T-cell (primary cell): Measurements from ENCODE around the gene GLI2. TPM values are rescaled to one million over a fixed set of nuclear protein-coding genes. Genes with fewer than 3 reads are reported as not detected.

Experiments used
- ATAC-seq, 4 experiments: fragments of 200-7000 bp in 3 of 4; fragments of 150-1000 bp in 1 of 4; cut with Tn5 transposase; replicated peaks in 1 of 4; 1 replicate in 3 of 4; 2 replicates in 1 of 4; pipeline ENCODE4 v1.10.0; 2021; ENCODE audit warnings: moderate library complexity in 3 of 4, mild to moderate bottlenecking in 2 of 4, moderate number of reproducible peaks in 1 of 4
- CTCF ChIA-PET, 2 donors: fragments of 300-600 bp; sonication (Branson Sonifier 250); formaldehyde crosslinking; loops; one replicate each; lab custom pipeline; 2022; ENCODE audit warnings: antibody characterized with exemption in 2 of 2; lab: Charles Lee
- POLR2A ChIA-PET, 2 donors: fragments of 300-600 bp; sonication (Branson Sonifier 250); formaldehyde crosslinking; loops; one replicate each; lab custom pipeline; 2022; ENCODE audit warnings: antibody characterized with exemption in 2 of 2; lab: Charles Lee
- DNase-seq, 35 experiments: peaks; one replicate each; pipeline versions ENCODE4 v3.0.0 to v3.0.0-alpha.2; 2013 to 2023
- H3K27ac ChIP-seq: one replicate; pipeline ENCODE4 v1.5.1; 2013; ENCODE audit warnings: low read length
- H3K27me3 ChIP-seq, 2 experiments: replicated peaks in 1 of 2; 1 replicate in 1 of 2; 2 replicates in 1 of 2; pipeline versions ENCODE4 v1.6.1 to v1.7.0; 2013; ENCODE audit warnings: low read length in 1 of 2, mixed read lengths in 1 of 2; ENCODE audit not compliant: control insufficient read depth in 2 of 2, insufficient read depth in 2 of 2; ENCODE audit errors: extremely low read depth in 1 of 2
- H3K36me3 ChIP-seq, 2 donors: 1 replicate in 1 of 2; 2 replicates in 1 of 2; pipeline versions ENCODE4 v1.6.1 to v1.7.0; 2013; ENCODE audit warnings: low read length in 1 of 2; ENCODE audit not compliant: control insufficient read depth in 2 of 2, insufficient read depth in 1 of 2; ENCODE audit errors: extremely low read depth in 1 of 2
- H3K4me1 ChIP-seq, 2 experiments: 1 replicate in 1 of 2; 2 replicates in 1 of 2; pipeline versions ENCODE4 v1.6.1 to v1.7.0; 2013; ENCODE audit warnings: low read length in 2 of 2, mixed read lengths in 1 of 2; ENCODE audit not compliant: insufficient read depth in 2 of 2, control insufficient read depth in 1 of 2; ENCODE audit errors: extremely low read depth in 1 of 2
- H3K4me3 ChIP-seq, 2 donors: 1 replicate in 1 of 2; 2 replicates in 1 of 2; pipeline versions ENCODE4 v1.5.1 to v1.7.0; 2013; ENCODE audit warnings: mild to moderate bottlenecking in 2 of 2, low read length in 1 of 2, moderate library complexity in 1 of 2; ENCODE audit not compliant: control insufficient read depth in 1 of 2; ENCODE audit errors: extremely low read depth in 1 of 2
- H3K9me3 ChIP-seq: 2 replicates; pipeline ENCODE4 v1.7.0; 2013
- H3K27ac Mint-ChIP-seq, 2 donors: one replicate each; pipeline ENCODE4 v1.8.0; 2020 to 2021; ENCODE audit warnings: mild to moderate bottlenecking in 2 of 2, mixed read lengths in 2 of 2
- H3K27me3 Mint-ChIP-seq, 2 donors: one replicate each; pipeline ENCODE4 v1.8.0; 2021 to 2022; ENCODE audit warnings: mixed read lengths in 2 of 2
- H3K36me3 Mint-ChIP-seq: one replicate; pipeline ENCODE4 v1.8.0; 2021; ENCODE audit warnings: mixed read lengths
- H3K4me1 Mint-ChIP-seq, 3 donors: one replicate each; pipeline ENCODE4 v1.8.0; 2020 to 2022; ENCODE audit warnings: mixed read lengths in 3 of 3, mild to moderate bottlenecking in 1 of 3
- H3K4me3 Mint-ChIP-seq, 3 donors: one replicate each; pipeline ENCODE4 v1.8.0; 2020 to 2022; ENCODE audit warnings: mild to moderate bottlenecking in 3 of 3, mixed read lengths in 3 of 3, moderate library complexity in 3 of 3
- H3K9me3 Mint-ChIP-seq, 3 donors: one replicate each; pipeline ENCODE4 v1.8.0; 2020 to 2022; ENCODE audit warnings: mixed read lengths in 3 of 3
- WGBS: methylation state at CpG from one replicate; pipeline ENCODE4 v1.1.5; 2013; ENCODE audit warnings: missing lambda C conversion rate; ENCODE audit not compliant: insufficient coverage; 5-methylcytosine and 5-hydroxymethylcytosine counted together
- total RNA-seq, 35 experiments: library from RNA in 6 of 35; stranded (reverse) in 6 of 35; fragments of 120-200 nt in 1 of 35; gene quantifications; one replicate each; pipeline versions ENCODE4 v1.2.1 to v1.2.4 and lab custom pipeline; 2013 to 2026

The GLI2 gene
- total RNA-seq, 5 donors from 2014 or later (not counting 1 experiment from before 2014, with no cell fraction given), result 0.25 TPM; not detected in 4

DNA sequence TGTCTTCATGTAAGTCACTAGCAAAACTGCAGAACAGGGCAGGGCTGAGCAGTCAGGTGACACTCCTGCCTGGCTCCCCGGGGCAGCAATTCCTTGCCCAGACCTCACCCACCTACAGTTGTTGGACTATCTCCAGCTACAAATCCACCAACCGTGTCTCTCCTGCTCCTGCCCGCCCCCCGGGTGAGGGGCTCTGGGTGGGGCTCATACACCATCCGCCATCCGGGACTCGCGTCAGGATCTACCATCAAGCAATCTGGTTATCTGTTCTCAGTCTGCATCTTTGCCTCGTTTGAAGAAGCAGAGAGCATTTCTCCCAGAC is 13.5 kb upstream of the GLI2 start:
- Mint-ChIP-seq H3K4me3 (no peak overlapping the region), H3K36me3 (no peaks in the 10 kb centered on the region), H3K4me1 (no peaks in the 10 kb centered on the region), H3K27me3 (peaks cover 0 to 9% of the 10 kb centered on the region in 2 donors), H3K27ac (no peak overlapping the region), H3K9me3 (peaks cover 3 to 17% (median 4%) of the 10 kb centered on the region in 3 donors)
- H3K27ac ChIP-seq, result no peak overlapping the region
- no peaks in the 10 kb centered on the region for H3K4me1 ChIP-seq
- no peaks in the 10 kb centered on the region for H3K36me3 ChIP-seq
- WGBS, result 80% methylated on average over 8 of the region's 9 CpGs
- ChIA-PET POLR2A (no interaction called here), CTCF (no interaction called here)
- H3K9me3 ChIP-seq, result no peaks in the 10 kb centered on the region
- ATAC-seq (no peak), DNase-seq (no peak)
- no peak overlapping the region for H3K4me3 ChIP-seq
- H3K27me3 ChIP-seq, result peaks cover 0 to 8% of the 10 kb centered on the region in 2 experiments

DNA sequence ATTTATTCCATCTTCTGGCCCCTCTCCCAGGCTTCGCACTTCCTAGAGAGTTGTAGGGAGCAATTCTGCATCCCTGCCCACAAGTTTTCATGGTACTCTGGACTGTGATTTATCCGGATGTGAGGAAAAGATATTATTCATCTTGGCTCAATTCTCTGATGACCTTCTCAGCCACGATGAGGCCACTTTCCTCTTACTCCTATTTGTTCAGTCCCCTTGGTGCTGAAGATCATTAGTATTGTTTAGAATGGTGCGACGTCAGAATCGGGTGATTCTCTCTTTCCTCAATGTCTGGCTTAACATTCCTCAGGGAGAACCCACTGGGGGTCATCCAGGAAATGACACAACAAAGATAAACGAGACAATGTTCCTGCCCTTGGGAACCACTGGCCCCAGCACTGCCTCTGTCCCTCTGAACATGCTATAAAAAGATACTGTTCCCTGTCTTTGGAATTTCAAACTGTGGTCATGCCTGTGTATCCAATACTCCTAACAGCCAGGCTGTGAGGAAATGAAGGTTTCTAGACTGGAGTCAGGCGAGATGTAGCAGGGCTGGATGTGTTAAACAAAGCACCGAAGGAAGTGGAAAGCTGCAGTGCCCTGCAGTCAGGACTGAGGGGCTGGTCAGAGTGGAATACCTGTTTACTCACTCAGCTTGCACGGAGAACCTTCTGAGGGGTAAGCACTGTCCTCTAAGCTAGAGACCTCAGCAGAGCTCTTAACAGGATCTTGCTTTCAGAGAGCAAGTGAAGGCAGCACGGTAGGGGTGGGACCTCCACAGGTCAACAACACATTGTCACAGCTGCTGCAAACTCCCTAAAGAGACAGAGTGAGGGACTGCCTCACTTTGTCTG is 12.9 kb upstream of the GLI2 start:
- Mint-ChIP-seq H3K27me3 (peaks cover 0 to 9% of the 10 kb centered on the region in 2 donors), H3K9me3 (peaks cover 3 to 17% (median 4%) of the 10 kb centered on the region in 3 donors), H3K4me1 (no peaks in the 10 kb centered on the region), H3K4me3 (no peak overlapping the region), H3K36me3 (no peaks in the 10 kb centered on the region), H3K27ac (no peak overlapping the region)
- H3K27ac ChIP-seq, result no peak overlapping the region
- ATAC-seq (no peak), DNase-seq (no peak)
- H3K36me3 ChIP-seq, result no peaks in the 10 kb centered on the region
- no peaks in the 10 kb centered on the region for H3K9me3 ChIP-seq
- ChIA-PET CTCF (interaction anchor here in 1 of 2 donors (0.5 kb wide), 1 partner anchor 8 kb away, joined by 4 read pairs; no protein-coding TSS in a partner anchor), POLR2A (no interaction called here)
- WGBS, result 62% methylated on average over 5 of the region's 11 CpGs
- no peaks in the 10 kb centered on the region for H3K4me1 ChIP-seq
- peaks cover 0 to 9% of the 10 kb centered on the region in 2 experiments for H3K27me3 ChIP-seq
- H3K4me3 ChIP-seq, result no peak overlapping the region

DNA sequence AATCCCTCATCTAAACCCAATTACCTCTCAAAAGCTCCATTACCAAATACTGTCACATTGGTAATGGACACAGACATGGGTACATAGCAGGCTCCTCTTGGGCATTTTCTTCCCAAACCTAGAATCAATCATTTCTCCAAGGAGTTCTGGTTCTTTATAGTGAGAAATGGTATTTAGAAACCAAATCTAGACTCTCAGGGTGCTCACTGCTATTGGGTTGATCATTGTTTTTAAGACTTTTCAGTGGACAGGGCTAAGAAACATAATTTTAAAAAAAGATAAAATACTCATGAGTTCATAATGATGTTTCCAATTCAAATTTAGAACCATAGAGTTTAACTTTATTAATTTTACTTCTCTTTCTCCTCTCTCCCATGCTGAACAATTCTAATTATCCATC is 9.4 kb upstream of the GLI2 start:
- no peaks in the 10 kb centered on the region for H3K36me3 Mint-ChIP-seq
- H3K4me3 Mint-ChIP-seq, result no peak overlapping the region
- H3K27me3 Mint-ChIP-seq, result peaks cover 0 to 9% of the 10 kb centered on the region in 2 donors
- H3K36me3 ChIP-seq, result no peaks in the 10 kb centered on the region
- H3K27me3 ChIP-seq, result peaks cover 0 to 5% of the 10 kb centered on the region in 2 experiments
- POLR2A ChIA-PET, result no interaction called here
- H3K9me3 ChIP-seq, result no peaks in the 10 kb centered on the region
- no peak overlapping the region for H3K27ac ChIP-seq
- no peaks in the 10 kb centered on the region for H3K4me1 ChIP-seq
- peaks cover 3 to 17% (median 4%) of the 10 kb centered on the region in 3 donors for H3K9me3 Mint-ChIP-seq
- no peak overlapping the region for H3K4me3 ChIP-seq
- CTCF ChIA-PET, result no interaction called here
- H3K27ac Mint-ChIP-seq, result no peak overlapping the region
- DNase-seq (no peak), ATAC-seq (no peak)
- no peaks in the 10 kb centered on the region for H3K4me1 Mint-ChIP-seq

DNA sequence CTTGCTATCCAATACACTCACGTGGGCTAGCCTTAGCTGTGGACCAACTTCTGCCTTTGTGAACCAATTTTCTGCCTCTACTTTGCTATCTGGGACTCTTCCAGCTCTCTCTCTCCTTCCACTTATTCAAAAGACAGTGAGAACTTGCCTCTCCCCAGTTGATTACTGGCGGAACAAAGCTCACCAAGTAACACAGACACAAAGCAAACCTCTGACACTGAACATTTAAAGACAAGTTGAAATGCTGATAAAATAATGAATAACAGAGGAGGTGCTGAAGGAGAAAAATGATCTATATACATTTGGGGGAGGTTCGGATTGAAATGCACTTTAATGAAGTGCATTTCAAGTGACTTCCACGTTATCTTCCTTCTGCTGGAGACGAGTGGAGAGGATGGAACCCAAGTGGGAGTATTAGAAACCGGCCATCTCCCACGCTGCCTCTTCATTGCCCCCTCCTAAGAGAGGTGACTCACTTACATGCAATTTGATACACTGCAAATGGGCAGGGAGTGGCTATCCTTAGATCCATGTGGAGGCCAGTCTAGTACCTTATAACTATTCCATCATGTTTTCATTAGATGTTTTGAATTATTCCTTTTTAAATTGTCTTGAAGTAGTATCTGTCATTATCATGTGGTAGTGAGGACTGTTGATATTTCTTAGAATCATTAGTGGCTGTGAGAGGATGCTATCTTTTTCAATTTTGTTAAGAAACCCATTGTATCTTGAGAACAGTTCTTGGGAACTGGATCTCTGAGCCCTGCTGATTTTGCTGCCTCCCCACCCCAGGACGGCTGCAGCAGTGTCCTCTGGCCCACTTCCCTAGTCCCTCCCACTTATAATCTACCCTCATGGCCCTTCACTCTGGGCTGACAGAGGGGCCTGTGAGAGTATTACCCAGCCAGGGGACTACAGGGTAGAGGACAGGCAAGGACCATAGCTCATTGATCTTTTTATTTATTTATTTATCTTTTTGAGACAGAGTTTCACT is 6.0 kb upstream of the GLI2 start:
- H3K4me3 Mint-ChIP-seq, result no peak overlapping the region
- Histone ChIP-seq H3K4me3 (no peak overlapping the region), H3K4me1 (no peaks in the 10 kb centered on the region), H3K9me3 (no peaks in the 10 kb centered on the region), H3K27ac (no peak overlapping the region), H3K36me3 (no peaks in the 10 kb centered on the region), H3K27me3 (peaks cover 0 to 15% of the 10 kb centered on the region in 2 experiments)
- H3K9me3 Mint-ChIP-seq, result peaks cover 2 to 10% (median 3%) of the 10 kb centered on the region in 3 donors
- H3K36me3 Mint-ChIP-seq, result no peaks in the 10 kb centered on the region
- no peaks in the 10 kb centered on the region for H3K4me1 Mint-ChIP-seq
- POLR2A ChIA-PET, result no interaction called here
- ATAC-seq, result no peak
- no peak for DNase-seq
- H3K27ac Mint-ChIP-seq, result no peak overlapping the region
- CTCF ChIA-PET, result no interaction called here
- H3K27me3 Mint-ChIP-seq, result peaks cover 18 to 27% of the 10 kb centered on the region in 2 donors
- WGBS, result 50% methylated on average over 2 of the region's 8 CpGs

DNA sequence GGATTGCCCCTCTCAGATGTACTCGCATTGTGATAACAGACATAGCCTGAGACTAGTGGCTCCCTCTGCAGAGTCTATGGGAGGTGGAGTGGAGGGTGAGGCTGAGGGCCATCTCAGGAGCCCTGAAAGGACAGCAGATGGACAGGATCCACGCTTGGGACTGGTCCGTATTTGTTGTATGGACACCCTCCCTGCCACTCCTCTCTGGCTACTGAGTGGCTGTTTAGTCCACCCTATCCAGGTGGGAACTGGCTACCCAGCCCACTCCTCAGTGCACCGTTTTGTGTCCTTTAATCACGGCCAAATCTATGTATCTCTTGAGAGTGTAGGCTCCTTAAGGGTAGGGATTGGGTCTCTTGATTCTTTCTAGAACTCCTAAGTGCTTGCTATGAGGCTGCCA is 4.5 kb upstream of the GLI2 start:
- ChIA-PET CTCF (interaction anchor here in 1 of 2 donors (0.6 kb wide), 1 partner anchor 19 kb away, joined by 3 read pairs; no protein-coding TSS in a partner anchor), POLR2A (no interaction called here)
- WGBS, result 87% methylated on average over 3 of the region's 5 CpGs
- Mint-ChIP-seq H3K9me3 (peaks cover 0 to 5% (median 0%) of the 10 kb centered on the region in 3 donors), H3K27ac (no peak overlapping the region), H3K36me3 (no peaks in the 10 kb centered on the region), H3K4me1 (no peaks in the 10 kb centered on the region), H3K4me3 (no peak overlapping the region), H3K27me3 (peaks cover 18 to 30% of the 10 kb centered on the region in 2 donors)
- peaks cover 0 to 24% of the 10 kb centered on the region in 2 experiments for H3K27me3 ChIP-seq
- no peak overlapping the region for H3K27ac ChIP-seq
- peaks cover 0 to under 1% of the 10 kb centered on the region in 2 experiments for H3K4me1 ChIP-seq
- no peaks in the 10 kb centered on the region for H3K9me3 ChIP-seq
- no peak overlapping the region for H3K4me3 ChIP-seq
- no peak for DNase-seq
- no peak for ATAC-seq
- H3K36me3 ChIP-seq, result no peaks in the 10 kb centered on the region

DNA sequence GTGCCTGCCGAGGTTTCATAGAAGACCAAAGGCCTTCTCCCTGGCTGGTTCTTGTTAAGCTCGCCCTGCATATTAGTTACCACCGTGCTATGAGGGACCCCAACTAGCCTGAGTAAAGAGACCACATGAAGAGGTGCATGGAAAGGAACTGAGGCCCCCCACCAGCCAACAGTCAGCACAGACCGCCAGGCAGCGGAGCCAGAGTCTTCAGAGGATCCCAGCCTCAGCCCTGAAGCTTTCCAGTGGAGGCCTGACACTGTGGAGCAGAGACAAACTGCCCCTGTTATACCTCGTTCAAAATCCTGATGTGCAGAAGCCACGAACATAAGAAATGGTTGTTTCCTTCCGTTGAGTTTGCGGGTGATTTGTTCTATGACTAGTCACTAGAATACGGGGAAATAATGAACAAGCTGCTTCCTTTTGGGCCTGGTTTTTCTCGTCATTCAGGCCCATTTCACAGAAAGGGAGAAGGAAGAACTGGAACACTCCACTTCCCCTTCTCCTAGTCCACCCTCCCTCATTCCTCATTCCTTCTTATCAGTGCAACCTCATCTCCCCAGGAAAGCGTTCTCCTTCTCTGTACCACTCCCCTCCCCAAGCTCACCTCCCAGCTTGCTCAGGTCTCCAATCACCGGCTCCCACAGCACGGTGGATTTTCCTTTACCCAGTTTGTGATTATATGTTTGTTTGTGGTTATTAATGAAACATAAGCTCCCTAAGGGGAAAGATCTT is 3.0 kb upstream of the GLI2 start:
- Histone ChIP-seq H3K36me3 (no peaks in the 10 kb centered on the region), H3K4me3 (no peak overlapping the region), H3K27me3 (peaks cover 2 to 37% of the 10 kb centered on the region in 2 experiments), H3K9me3 (no peaks in the 10 kb centered on the region), H3K4me1 (peaks cover 0 to 12% of the 10 kb centered on the region in 2 experiments), H3K27ac (no peak overlapping the region)
- H3K9me3 Mint-ChIP-seq, result no peaks in the 10 kb centered on the region
- ChIA-PET CTCF (no interaction called here), POLR2A (no interaction called here)
- no peaks in the 10 kb centered on the region for H3K36me3 Mint-ChIP-seq
- DNase-seq, result no peak
- H3K27ac Mint-ChIP-seq, result no peak overlapping the region
- H3K4me1 Mint-ChIP-seq, result peaks cover 4 to 10% (median 8%) of the 10 kb centered on the region in 3 donors
- 78% methylated on average over 5 of the region's 14 CpGs for WGBS
- no peak overlapping the region for H3K4me3 Mint-ChIP-seq
- ATAC-seq, result no peak
- H3K27me3 Mint-ChIP-seq, result peaks cover 26 to 41% of the 10 kb centered on the region in 2 donors
